ENCODE data around the gene SLC39A1. TPM values are rescaled to one million over a fixed set of nuclear protein-coding genes. Genes with fewer than 3 reads are reported as not detected.

SLC39A1 gene
- total RNA-seq, 1 donor from 2014 or later: 120 TPM

- no peak overlapping the region for H3K4me3 ChIP-seq
- no peak for ATAC-seq
- H3K9me3 ChIP-seq: no peaks in the 10 kb centered on the region
- peak; percentile 13 for DNase-seq
- intact Hi-C loops (cut with DNase I): loop anchor here (10.0 kb wide), 1 partner anchor 115 kb away; no protein-coding TSS in a partner anchor
- H3K27ac ChIP-seq: no peak overlapping the region
- H3K27me3 ChIP-seq: no peaks in the 10 kb centered on the region
- TF ChIP-seq, protein P1, sequence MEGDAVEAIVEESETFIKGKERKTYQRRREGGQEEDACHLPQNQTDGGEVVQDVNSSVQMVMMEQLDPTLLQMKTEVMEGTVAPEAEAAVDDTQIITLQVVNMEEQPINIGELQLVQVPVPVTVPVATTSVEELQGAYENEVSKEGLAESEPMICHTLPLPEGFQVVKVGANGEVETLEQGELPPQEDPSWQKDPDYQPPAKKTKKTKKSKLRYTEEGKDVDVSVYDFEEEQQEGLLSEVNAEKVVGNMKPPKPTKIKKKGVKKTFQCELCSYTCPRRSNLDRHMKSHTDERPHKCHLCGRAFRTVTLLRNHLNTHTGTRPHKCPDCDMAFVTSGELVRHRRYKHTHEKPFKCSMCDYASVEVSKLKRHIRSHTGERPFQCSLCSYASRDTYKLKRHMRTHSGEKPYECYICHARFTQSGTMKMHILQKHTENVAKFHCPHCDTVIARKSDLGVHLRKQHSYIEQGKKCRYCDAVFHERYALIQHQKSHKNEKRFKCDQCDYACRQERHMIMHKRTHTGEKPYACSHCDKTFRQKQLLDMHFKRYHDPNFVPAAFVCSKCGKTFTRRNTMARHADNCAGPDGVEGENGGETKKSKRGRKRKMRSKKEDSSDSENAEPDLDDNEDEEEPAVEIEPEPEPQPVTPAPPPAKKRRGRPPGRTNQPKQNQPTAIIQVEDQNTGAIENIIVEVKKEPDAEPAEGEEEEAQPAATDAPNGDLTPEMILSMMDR (IDR thresholded peaks at IDR 0.05): no peak
- H3K36me3 ChIP-seq: peaks cover 46% of the 10 kb centered on the region
- no peaks in the 10 kb centered on the region for H3K4me1 ChIP-seq
Observed at GRCh38 chr1:153929426-153929825, 33.9 kb downstream of the SLC39A1 start.

DNA sequence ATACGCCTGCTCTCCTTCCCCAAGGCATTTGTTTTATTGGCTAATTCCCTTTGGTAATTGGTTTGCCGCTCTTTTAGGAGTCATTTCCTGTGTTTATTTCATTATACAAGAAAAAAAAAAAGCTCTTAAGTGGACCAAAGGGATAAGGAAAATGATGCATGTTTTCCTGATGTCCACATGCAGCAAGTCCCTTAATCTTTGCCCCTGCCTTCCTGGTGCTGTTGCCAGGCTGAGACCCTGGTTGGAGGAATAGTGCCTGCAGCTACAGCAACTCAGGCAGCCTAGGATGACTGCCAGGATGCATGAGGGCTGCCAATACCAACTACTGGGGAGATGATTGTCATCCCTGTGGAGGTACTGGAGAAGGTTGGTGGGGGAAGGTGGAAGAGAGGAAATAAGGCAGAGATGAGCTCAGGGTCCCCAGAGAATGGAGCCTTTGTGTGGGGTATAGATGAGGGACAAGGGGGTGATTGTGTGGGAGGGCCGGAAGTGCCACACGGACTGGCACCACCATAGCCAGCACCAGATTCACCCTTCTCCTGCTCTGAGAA is 34.5 kb downstream of the SLC39A1 start:
- intact Hi-C loops (cut with DNase I): loop anchor here (10.0 kb wide), 1 partner anchor 114 kb away; no protein-coding TSS in a partner anchor

DNA sequence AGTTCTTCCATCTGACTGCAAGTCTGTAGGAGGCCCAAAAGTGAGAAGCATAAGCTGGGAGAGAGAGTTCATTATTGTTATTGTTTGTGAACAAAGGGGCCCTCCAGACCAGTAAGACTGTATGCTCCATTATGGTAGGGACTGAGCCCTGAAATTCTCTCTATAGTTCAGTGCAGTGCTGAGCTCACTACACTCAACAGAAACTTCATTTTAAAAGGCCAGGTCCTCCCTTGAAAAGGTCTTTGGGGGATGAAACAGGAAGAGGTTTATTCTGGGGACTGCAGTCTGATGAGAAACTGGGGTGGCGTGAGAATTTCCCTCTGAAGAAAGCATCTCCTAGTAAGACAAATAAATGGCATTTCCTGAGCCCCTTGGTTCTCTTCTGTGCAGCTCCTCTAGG is 35.1 kb downstream of the SLC39A1 start:
- Histone ChIP-seq H3K27ac (no peak overlapping the region), H3K27me3 (no peaks in the 10 kb centered on the region), H3K4me1 (peaks cover 10% of the 10 kb centered on the region), H3K36me3 (peaks cover 34% of the 10 kb centered on the region), H3K9me3 (no peaks in the 10 kb centered on the region), H3K4me3 (no peak overlapping the region)
- intact Hi-C loops (cut with DNase I): loop anchor here (10.0 kb wide), 1 partner anchor 113 kb away; no protein-coding TSS in a partner anchor
- ATAC-seq: no peak
- no peak for DNase-seq
- TF ChIP-seq, protein P1 (IDR thresholded peaks at IDR 0.05): no peak

More for the DNA sequence above, 34.5 kb downstream of the SLC39A1 start:
- H3K36me3 ChIP-seq: peaks cover 40% of the 10 kb centered on the region
- TF ChIP-seq, protein P1 (IDR thresholded peaks at IDR 0.05): no peak
- H3K27me3 ChIP-seq: no peaks in the 10 kb centered on the region
- H3K4me1 ChIP-seq: peaks cover 4% of the 10 kb centered on the region
- H3K27ac ChIP-seq: no peak overlapping the region
- no peaks in the 10 kb centered on the region for H3K9me3 ChIP-seq
- no peak for ATAC-seq
- peak; percentile 32 for DNase-seq
- H3K4me3 ChIP-seq: no peak overlapping the region

DNA sequence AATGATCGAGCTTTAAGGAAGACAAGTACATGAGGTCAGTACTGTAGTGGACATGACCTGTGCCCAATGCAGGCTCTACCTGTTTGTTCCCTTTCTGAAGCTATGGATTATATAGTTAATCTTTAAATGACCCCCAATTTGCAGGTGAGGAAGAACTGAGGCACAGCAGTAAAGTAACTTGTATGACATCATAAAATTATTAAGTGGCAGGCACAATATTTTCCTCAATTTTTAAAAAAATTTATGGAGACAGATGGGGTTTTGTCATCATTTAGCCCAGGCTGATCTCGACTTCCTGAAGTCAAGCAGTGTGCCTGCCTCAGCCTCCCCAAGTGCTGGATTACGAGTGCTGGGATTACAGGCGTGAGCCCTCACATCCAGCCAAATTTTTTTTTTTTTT is 36.9 kb downstream of the SLC39A1 start:
- no peak for ATAC-seq
- peaks cover 10% of the 10 kb centered on the region for H3K4me1 ChIP-seq
- DNase-seq: no peak
- TF ChIP-seq, protein P1 (IDR thresholded peaks at IDR 0.05): no peak
- no peak overlapping the region for H3K4me3 ChIP-seq
- H3K36me3 ChIP-seq: peaks cover 19% of the 10 kb centered on the region
- H3K27me3 ChIP-seq: no peaks in the 10 kb centered on the region
- H3K27ac ChIP-seq: no peak overlapping the region
- intact Hi-C loops (cut with DNase I): loop anchor here (10.0 kb wide), 1 partner anchor 112 kb away; no protein-coding TSS in a partner anchor
- no peaks in the 10 kb centered on the region for H3K9me3 ChIP-seq

DNA sequence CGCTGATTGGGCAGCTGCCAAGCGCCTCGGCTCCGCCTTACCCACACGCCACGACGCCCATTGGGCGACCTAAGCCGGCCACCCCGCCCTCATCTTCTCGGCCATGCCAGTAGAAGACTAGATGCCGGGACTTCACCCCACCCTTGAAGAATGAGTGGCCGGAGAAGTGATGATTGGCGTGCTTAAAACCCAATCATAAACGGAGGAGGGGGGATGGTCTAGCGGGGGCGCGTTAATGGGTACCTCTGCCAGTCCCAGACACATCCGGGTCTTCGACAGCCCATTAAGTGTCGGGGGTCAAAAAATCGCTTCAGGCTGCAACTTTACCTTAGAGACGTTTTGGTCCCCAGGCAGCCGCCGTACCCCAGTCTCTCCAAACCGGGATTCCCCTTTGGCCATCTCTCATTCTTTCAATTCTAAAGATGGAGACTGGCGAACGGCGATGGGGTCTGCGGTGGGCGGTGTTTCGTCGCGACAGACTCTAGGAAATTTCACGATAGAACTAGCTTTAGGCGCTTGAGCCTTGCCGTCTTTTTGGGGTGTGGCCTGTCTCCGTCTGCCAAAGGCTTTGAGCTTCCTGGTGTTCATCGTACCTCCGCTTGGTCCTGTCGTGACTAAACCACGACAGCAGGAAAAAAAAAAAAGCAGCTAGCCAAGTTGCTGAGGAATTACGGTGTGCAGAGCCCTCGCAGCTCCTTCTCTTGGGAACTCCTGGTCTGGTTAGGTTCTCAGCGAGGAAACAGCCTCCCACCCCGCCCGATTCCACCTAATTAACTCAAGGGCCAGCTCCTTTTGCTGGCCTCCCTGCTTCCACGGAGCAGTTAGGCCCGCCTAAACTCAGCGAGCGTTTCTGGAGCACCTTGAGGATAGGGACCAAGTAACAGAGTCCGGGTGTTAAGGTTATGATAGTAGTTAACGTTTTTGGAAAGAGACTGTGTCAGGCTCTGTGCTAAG is 40.1 kb downstream of the SLC39A1 start, which contains the start of gene GATAD2B:
GATAD2B (minus strand) TSS at position 1 of the 954 bp plus-strand sequence. CDS start 94,625 bp downstream, outside the sequence.
- intact Hi-C loops (cut with DNase I): loop anchor here (10.0 kb wide), 1 partner anchor 108 kb away; no protein-coding TSS in a partner anchor

More for the DNA sequence above, 40.1 kb downstream of the SLC39A1 start, which contains the start of gene GATAD2B:
- DNase-seq (peak; percentile 100), ATAC-seq (peak; percentile 98)
- peaks cover 31% of the 10 kb centered on the region for H3K4me1 ChIP-seq
- TF ChIP-seq, protein P1 (IDR thresholded peaks at IDR 0.05): no peak
- no peaks in the 10 kb centered on the region for H3K27me3 ChIP-seq
- H3K36me3 ChIP-seq: peaks cover 11% of the 10 kb centered on the region
- peak within 1 kb of the TSS; percentile 86 for H3K27ac ChIP-seq
- no peaks in the 10 kb centered on the region for H3K9me3 ChIP-seq
- peak within 1 kb of the TSS; percentile 67 for H3K4me3 ChIP-seq

Data from upper lobe of right lung (tissue), 1 donor.